RWPE2 (cell line): Measurements from ENCODE around the gene LPAR1.

Source experiments
- ATAC-seq: fragments of 200-7000 bp; cut with Tn5 transposase; 3 replicates; pipeline ENCODE4 v1.9.1; 2021; ENCODE audit warnings: low read depth
- DNase-seq: peaks from one replicate; pipeline ENCODE4 v3.0.0-alpha.2; 2020; ENCODE audit warnings: low spot score
- H3K27ac ChIP-seq: fragments of 450-650 bp; 2 replicates; pipeline ENCODE4 v1.5.1; 2017; ENCODE audit warnings: mild to moderate bottlenecking; ENCODE audit not compliant: poor library complexity, severe bottlenecking
- H3K27me3 ChIP-seq: fragments of 250-450 bp; sonication (Bioruptor Pico); 2 replicates; pipeline ENCODE4 v1.5.1; 2021; ENCODE audit warnings: mild to moderate bottlenecking, moderate library complexity; ENCODE audit not compliant: insufficient read depth, poor library complexity, severe bottlenecking
- H3K36me3 ChIP-seq: fragments of 250-450 bp; sonication (Bioruptor Pico); 2 replicates; pipeline ENCODE4 v1.5.1; 2020; ENCODE audit warnings: low read depth, mild to moderate bottlenecking, moderate library complexity
- H3K4me1 ChIP-seq: fragments of 250-450 bp; sonication (Bioruptor Pico); 2 replicates; pipeline ENCODE4 v1.5.1; 2021; ENCODE audit warnings: mild to moderate bottlenecking, moderate library complexity; ENCODE audit not compliant: insufficient read depth, poor library complexity, severe bottlenecking
- H3K4me3 ChIP-seq: fragments of 250-450 bp; sonication (Bioruptor Pico); 2 replicates; pipeline ENCODE4 v1.5.1; 2021; ENCODE audit warnings: mild to moderate bottlenecking, moderate library complexity; ENCODE audit not compliant: severe bottlenecking
- H3K9me3 ChIP-seq: fragments of 250-450 bp; sonication (Bioruptor Pico); 2 replicates; pipeline ENCODE4 v1.5.1; 2021; ENCODE audit warnings: mild to moderate bottlenecking, moderate library complexity; ENCODE audit not compliant: severe bottlenecking
- CTCF ChIP-seq: fragments of 450-650 bp; IDR thresholded peaks from one replicate; pipeline ENCODE4 v1.5.1; 2017; ENCODE audit warnings: mild to moderate bottlenecking, moderate library complexity; ENCODE audit not compliant: poor library complexity, severe bottlenecking

LPAR1 gene

GRCh38 chr9:110942522-110942921 is 95.7 kb downstream of the LPAR1 start:
- DNase-seq, result no peak
- ATAC-seq, result no peak

GRCh38 chr9:110940951-110941557 is 97.2 kb downstream of the LPAR1 start:
- TF ChIP-seq CTCF, result no peak
- H3K27me3 ChIP-seq, result no peaks in the 10 kb centered on the region
- no peaks in the 10 kb centered on the region for H3K9me3 ChIP-seq
- no peak overlapping the region for H3K27ac ChIP-seq
- no peak for DNase-seq
- peaks cover 41% of the 10 kb centered on the region for H3K36me3 ChIP-seq
- ATAC-seq, result no peak
- H3K4me1 ChIP-seq, result peaks cover 3% of the 10 kb centered on the region
- H3K4me3 ChIP-seq, result no peak overlapping the region

More at GRCh38 chr9:110942522-110942921, 95.7 kb downstream of the LPAR1 start:
- no peaks in the 10 kb centered on the region for H3K27me3 ChIP-seq
- H3K36me3 ChIP-seq, result peaks cover 41% of the 10 kb centered on the region
- no peaks in the 10 kb centered on the region for H3K9me3 ChIP-seq
- no peak for TF ChIP-seq CTCF
- no peak overlapping the region for H3K27ac ChIP-seq
- H3K4me1 ChIP-seq, result peaks cover 3% of the 10 kb centered on the region
- H3K4me3 ChIP-seq, result no peak overlapping the region

DNA sequence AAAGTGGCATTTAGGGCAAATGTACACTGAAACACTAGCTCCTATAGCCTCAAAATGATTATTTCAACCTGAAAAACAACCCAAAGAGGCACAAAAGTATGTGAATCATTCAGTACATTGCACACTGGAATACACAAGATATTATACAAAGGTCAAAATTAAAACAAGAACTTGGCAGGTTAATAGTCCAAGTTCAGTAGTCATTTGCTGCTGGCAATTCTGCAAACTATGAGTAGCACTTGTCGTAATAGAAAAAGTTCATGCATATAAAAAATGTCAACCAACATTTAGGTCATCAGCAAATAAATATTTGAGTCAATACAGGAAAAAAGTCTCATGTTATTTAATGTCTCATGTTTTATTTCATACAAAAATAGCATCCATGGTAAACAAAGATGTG is 98.7 kb downstream of the LPAR1 start:
- TF ChIP-seq CTCF, result no peak
- Histone ChIP-seq H3K4me3 (no peak overlapping the region), H3K27ac (no peak overlapping the region), H3K9me3 (no peaks in the 10 kb centered on the region), H3K27me3 (no peaks in the 10 kb centered on the region), H3K36me3 (peaks cover 41% of the 10 kb centered on the region), H3K4me1 (peaks cover 3% of the 10 kb centered on the region)
- DNase-seq (no peak), ATAC-seq (no peak)

DNA sequence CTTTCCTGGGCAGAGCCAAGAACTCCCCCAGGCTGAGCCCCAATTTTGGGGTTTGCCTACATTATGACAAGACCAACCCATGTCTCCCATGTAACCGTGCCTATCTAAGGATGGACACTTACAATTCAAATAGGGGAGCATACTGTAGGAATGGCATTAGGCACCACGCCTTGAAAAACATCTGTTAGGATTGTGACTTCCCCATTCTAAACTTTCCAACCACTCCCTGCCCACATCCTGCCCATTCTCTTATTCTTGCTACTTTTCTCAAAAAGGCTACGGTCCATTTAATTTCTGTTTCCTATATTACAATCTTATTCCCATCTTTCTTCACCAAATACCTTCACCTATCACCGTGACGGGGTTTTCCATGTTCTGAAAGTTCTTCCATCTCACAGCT is 99.2 kb downstream of the LPAR1 start:
- Histone ChIP-seq H3K27me3 (no peaks in the 10 kb centered on the region), H3K36me3 (peaks cover 41% of the 10 kb centered on the region), H3K9me3 (no peaks in the 10 kb centered on the region), H3K4me1 (peaks cover 3% of the 10 kb centered on the region), H3K4me3 (no peak overlapping the region), H3K27ac (no peak overlapping the region)
- TF ChIP-seq CTCF, result no peak
- no peak for ATAC-seq
- DNase-seq, result no peak

DNA sequence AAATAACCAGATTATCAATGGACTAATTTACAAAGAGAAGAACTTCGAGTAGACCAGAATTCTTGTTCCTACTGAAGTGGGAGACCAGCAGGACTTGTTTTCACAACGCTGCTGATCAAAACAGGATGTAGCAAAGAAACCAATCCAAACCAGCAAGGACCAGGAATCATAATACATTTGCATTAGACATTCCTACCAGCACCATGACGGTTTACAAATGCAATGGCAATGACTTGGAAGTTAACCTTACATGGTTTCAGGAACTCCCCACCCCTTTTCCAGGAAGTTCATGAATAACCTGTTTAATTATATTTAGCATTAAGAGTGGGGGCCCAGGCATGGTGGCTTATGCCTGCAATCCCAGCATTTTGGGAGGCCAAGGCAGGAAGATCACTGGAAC is 100.0 kb downstream of the LPAR1 start:
- Histone ChIP-seq H3K4me1 (peaks cover 3% of the 10 kb centered on the region), H3K27ac (no peak overlapping the region), H3K9me3 (no peaks in the 10 kb centered on the region), H3K4me3 (no peak overlapping the region), H3K36me3 (peaks cover 41% of the 10 kb centered on the region), H3K27me3 (no peaks in the 10 kb centered on the region)
- DNase-seq (no peak), ATAC-seq (no peak)
- no peak for TF ChIP-seq CTCF
